Measurements from ENCODE around the gene TRHDE. TPM values are rescaled to one million over a fixed set of nuclear protein-coding genes. Genes with fewer than 3 reads are reported as not detected.

The TRHDE gene
- total RNA-seq, 1 experiment from 2014 or later: 16.5 TPM

- DNase-seq: no peak
- Histone ChIP-seq H3K79me2 (ENCODE audit: low read length) (peaks cover 35% of the 10 kb centered on the region), H3K36me3 (ENCODE audit: low read depth, low read length) (peaks cover 16% of the 10 kb centered on the region), H3K4me2 (ENCODE audit: low read length) (no peak overlapping the region), H3K4me3 (ENCODE audit: low read length) (no peak overlapping the region), H3K27me3 (ENCODE audit: low read length) (no peaks in the 10 kb centered on the region), H3K9me3 (ENCODE audit: low read length) (no peaks in the 10 kb centered on the region), H3K9me2 (replicated peaks; ENCODE audit: low read length) (no peaks in the 10 kb centered on the region), H3K4me1 (ENCODE audit: insufficient read depth, low read length) (peaks cover 9% of the 10 kb centered on the region), H4K20me1 (ENCODE audit: low read length) (no peaks in the 10 kb centered on the region), H3F3A (ENCODE audit: low read length, unreplicated experiment) (no peaks in the 10 kb centered on the region), H3K27ac (ENCODE audit: low read length) (no peak overlapping the region), H2AFZ (ENCODE audit: low read length) (no peak overlapping the region), H3K9ac (ENCODE audit: low read length) (no peak overlapping the region)
- ATAC-seq: no peak
- ChIA-PET CTCF (no interaction called here), POLR2A (ENCODE audit: unreplicated experiment) (interaction anchor here (0.6 to 0.7 kb wide), 2 partner anchors 13 to 1122 kb away, joined by 4 to 6 read pairs; no protein-coding TSS in a partner anchor)
- no TSS peak for BruUV-seq (replicated peaks)
- intact Hi-C loops (cut with micrococcal nuclease): no loop called here
- TF ChIP-seq, protein P1, sequence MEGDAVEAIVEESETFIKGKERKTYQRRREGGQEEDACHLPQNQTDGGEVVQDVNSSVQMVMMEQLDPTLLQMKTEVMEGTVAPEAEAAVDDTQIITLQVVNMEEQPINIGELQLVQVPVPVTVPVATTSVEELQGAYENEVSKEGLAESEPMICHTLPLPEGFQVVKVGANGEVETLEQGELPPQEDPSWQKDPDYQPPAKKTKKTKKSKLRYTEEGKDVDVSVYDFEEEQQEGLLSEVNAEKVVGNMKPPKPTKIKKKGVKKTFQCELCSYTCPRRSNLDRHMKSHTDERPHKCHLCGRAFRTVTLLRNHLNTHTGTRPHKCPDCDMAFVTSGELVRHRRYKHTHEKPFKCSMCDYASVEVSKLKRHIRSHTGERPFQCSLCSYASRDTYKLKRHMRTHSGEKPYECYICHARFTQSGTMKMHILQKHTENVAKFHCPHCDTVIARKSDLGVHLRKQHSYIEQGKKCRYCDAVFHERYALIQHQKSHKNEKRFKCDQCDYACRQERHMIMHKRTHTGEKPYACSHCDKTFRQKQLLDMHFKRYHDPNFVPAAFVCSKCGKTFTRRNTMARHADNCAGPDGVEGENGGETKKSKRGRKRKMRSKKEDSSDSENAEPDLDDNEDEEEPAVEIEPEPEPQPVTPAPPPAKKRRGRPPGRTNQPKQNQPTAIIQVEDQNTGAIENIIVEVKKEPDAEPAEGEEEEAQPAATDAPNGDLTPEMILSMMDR (conservative IDR thresholded peaks at IDR 0.05; ENCODE audit: low read depth, low read length): no peak
- TF ChIP-seq EZH2 (IDR thresholded peaks at IDR 0.05; ENCODE audit: low read length, unreplicated experiment) (no peak), EZH2phosphoT487 (IDR thresholded peaks at IDR 0.05; ENCODE audit: borderline replicate concordance, low read length) (no peak)
Measured at GRCh38 chr12:72286526-72286925, 14.4 kb downstream of the TRHDE start.

GRCh38 chr12:72288436-72288835, 16.3 kb downstream of the TRHDE start:
- Histone ChIP-seq H2AFZ (ENCODE audit: low read length) (no peak overlapping the region), H3K4me3 (ENCODE audit: low read length) (no peak overlapping the region), H3K27me3 (ENCODE audit: low read length) (no peaks in the 10 kb centered on the region), H3K9me2 (replicated peaks; ENCODE audit: low read length) (no peaks in the 10 kb centered on the region), H3K4me1 (ENCODE audit: insufficient read depth, low read length) (peaks cover 4% of the 10 kb centered on the region; the same call in 1 of the 2 replicates), H3K27ac (ENCODE audit: low read length) (no peak overlapping the region), H3F3A (ENCODE audit: low read length, unreplicated experiment) (no peaks in the 10 kb centered on the region), H3K79me2 (ENCODE audit: low read length) (peaks cover 22% of the 10 kb centered on the region), H3K9me3 (ENCODE audit: low read length) (no peaks in the 10 kb centered on the region), H3K9ac (ENCODE audit: low read length) (no peak overlapping the region), H4K20me1 (ENCODE audit: low read length) (no peaks in the 10 kb centered on the region), H3K4me2 (ENCODE audit: low read length) (no peak overlapping the region), H3K36me3 (ENCODE audit: low read depth, low read length) (peaks cover 16% of the 10 kb centered on the region)
- CTCF ChIA-PET: no interaction called here
- intact Hi-C loops (cut with micrococcal nuclease): no loop called here
- DNase-seq (no peak), ATAC-seq (no peak)
- POLR2A ChIA-PET (ENCODE audit: unreplicated experiment): no interaction called here
- no TSS peak for BruUV-seq (replicated peaks)
- TF ChIP-seq, protein P1 (conservative IDR thresholded peaks at IDR 0.05; ENCODE audit: low read depth, low read length): no peak
- TF ChIP-seq EZH2phosphoT487 (IDR thresholded peaks at IDR 0.05; ENCODE audit: borderline replicate concordance, low read length) (no peak), EZH2 (IDR thresholded peaks at IDR 0.05; ENCODE audit: low read length, unreplicated experiment) (no peak)

GRCh38 chr12:72288911-72289310, 16.7 kb downstream of the TRHDE start:
- H3K9me3 ChIP-seq (ENCODE audit: low read length): no peaks in the 10 kb centered on the region
- H3K4me2 ChIP-seq (ENCODE audit: low read length): no peak overlapping the region
- POLR2A ChIA-PET (ENCODE audit: unreplicated experiment): no interaction called here
- DNase-seq: no peak
- H3K27ac ChIP-seq (ENCODE audit: low read length): no peak overlapping the region
- intact Hi-C loops (cut with micrococcal nuclease): no loop called here
- peaks cover 16% of the 10 kb centered on the region for H3K36me3 ChIP-seq (ENCODE audit: low read depth, low read length)
- BruUV-seq (replicated peaks): no TSS peak
- H3K9me2 ChIP-seq (replicated peaks; ENCODE audit: low read length): no peaks in the 10 kb centered on the region
- H3K9ac ChIP-seq (ENCODE audit: low read length): no peak overlapping the region
- no peak overlapping the region for H2AFZ ChIP-seq (ENCODE audit: low read length)
- no peaks in the 10 kb centered on the region for H3F3A ChIP-seq (ENCODE audit: low read length, unreplicated experiment)
- no peak for ATAC-seq
- CTCF ChIA-PET: no interaction called here
- no peak for TF ChIP-seq EZH2 (IDR thresholded peaks at IDR 0.05; ENCODE audit: low read length, unreplicated experiment)
- peaks cover 8% of the 10 kb centered on the region; the same call in 1 of the 2 replicates for H3K4me1 ChIP-seq (ENCODE audit: insufficient read depth, low read length)
- H3K27me3 ChIP-seq (ENCODE audit: low read length): no peaks in the 10 kb centered on the region
- no peaks in the 10 kb centered on the region for H4K20me1 ChIP-seq (ENCODE audit: low read length)
- no peak overlapping the region for H3K4me3 ChIP-seq (ENCODE audit: low read length)
- H3K79me2 ChIP-seq (ENCODE audit: low read length): peaks cover 24% of the 10 kb centered on the region
